ENCODE data around the gene BCAP29.

GRCh38 chr7:107597953-107598352, 17.9 kb downstream of the BCAP29 start:
- TF ChIP-seq CTCF (IDR thresholded peaks at IDR 0.05 in 8 of 11, conservative IDR thresholded peaks at IDR 0.05 in 3 of 11): no peak
- TF ChIP-seq POLR2A (IDR thresholded peaks at IDR 0.05): no peak
- no peak for TF ChIP-seq POLR2AphosphoS5 (IDR thresholded peaks at IDR 0.05)

Data from spleen (tissue), 7 donors.